DOHH2 (cell line): ENCODE measurements around the gene GRID1.

ENCODE experiments used
- H3F3A ChIP-seq: fragments of 200-600 bp; sonication (generic), shearing (Covaris generic); 2 replicates; pipeline ENCODE4 v1.6.0; 2016; ENCODE audit warnings: antibody characterized with exemption, mild to moderate bottlenecking; ENCODE audit not compliant: control insufficient read depth, insufficient read depth
- H3K27ac ChIP-seq: fragments of 200-600 bp; sonication (generic); 2 replicates; pipeline ENCODE4 v1.5.1; 2014; ENCODE audit warnings: low read depth, mild to moderate bottlenecking, low read length, moderate library complexity
- H3K27me3 ChIP-seq: fragments of 200-600 bp; sonication (generic); 2 replicates; pipeline ENCODE4 v1.6.1; 2014; ENCODE audit warnings: mild to moderate bottlenecking, low read length, mixed read lengths; ENCODE audit not compliant: control insufficient read depth
- H3K36me3 ChIP-seq: fragments of 200-600 bp; sonication (generic); 2 replicates; pipeline ENCODE4 v1.6.1; 2014; ENCODE audit warnings: mild to moderate bottlenecking, low read length, moderate library complexity, mixed read lengths; ENCODE audit not compliant: control insufficient read depth
- H3K4me1 ChIP-seq: fragments of 200-600 bp; sonication (generic); 2 replicates; pipeline ENCODE4 v1.6.1; 2014; ENCODE audit warnings: mild to moderate bottlenecking, low read length, mixed read lengths; ENCODE audit not compliant: control insufficient read depth
- H3K4me2 ChIP-seq: fragments of 200-600 bp; sonication (generic); 2 replicates; pipeline ENCODE4 v1.6.0; 2014; ENCODE audit warnings: mild to moderate bottlenecking, low read length, moderate library complexity
- H3K4me3 ChIP-seq: fragments of 200-600 bp; sonication (generic); 2 replicates; pipeline ENCODE4 v1.5.1; 2014; ENCODE audit warnings: mild to moderate bottlenecking, low read length, mixed read lengths
- H3K79me2 ChIP-seq: fragments of 200-600 bp; sonication (generic); 2 replicates; pipeline ENCODE4 v1.6.1; 2014; ENCODE audit warnings: mild to moderate bottlenecking, low read length, mixed read lengths; ENCODE audit not compliant: control insufficient read depth
- H3K9me2 ChIP-seq: fragments of 200-600 bp; sonication (generic); replicated peaks from 2 replicates; pipeline ENCODE4 v1.6.1; 2014; ENCODE audit warnings: mild to moderate bottlenecking, low read length, mixed read lengths; ENCODE audit not compliant: control insufficient read depth
- H3K9me3 ChIP-seq: fragments of 200-600 bp; sonication (generic); 2 replicates; pipeline ENCODE4 v1.6.1; 2014; ENCODE audit warnings: antibody characterized with exemption, low read length, mixed read lengths; ENCODE audit not compliant: control insufficient read depth, insufficient read depth
- H4K20me1 ChIP-seq: fragments of 200-600 bp; sonication (generic); 2 replicates; pipeline ENCODE4 v1.6.0; 2014; ENCODE audit warnings: low read depth, mild to moderate bottlenecking, antibody characterized with exemption, low read length, moderate library complexity; ENCODE audit not compliant: control insufficient read depth, insufficient read depth
- CTCF ChIP-seq: fragments of 200-600 bp; sonication (generic); IDR thresholded peaks from one replicate; pipeline ENCODE4 v1.5.1; 2014; ENCODE audit warnings: antibody characterized with exemption, mild to moderate bottlenecking, low read depth, low read length; ENCODE audit not compliant: poor library complexity, severe bottlenecking
- EZH2phosphoT487 ChIP-seq: fragments of 200-600 bp; sonication (generic); IDR thresholded peaks from 2 replicates; pipeline ENCODE4 v1.6.1; 2017; ENCODE audit warnings: borderline replicate concordance, mild to moderate bottlenecking, antibody characterized with exemption, low read length, moderate library complexity, mixed read lengths

Gene GRID1

GRCh38 chr10:85916994-85917573, 449.5 kb downstream of the GRID1 start:
- H3K27me3 ChIP-seq: peaks cover 8% of the 10 kb centered on the region
- no peaks in the 10 kb centered on the region for H3K9me2 ChIP-seq
- H4K20me1 ChIP-seq: no peaks in the 10 kb centered on the region
- H3K4me3 ChIP-seq: no peak overlapping the region
- no peaks in the 10 kb centered on the region for H3F3A ChIP-seq
- no peak overlapping the region for H3K4me2 ChIP-seq
- H3K9me3 ChIP-seq: no peaks in the 10 kb centered on the region
- no peaks in the 10 kb centered on the region for H3K36me3 ChIP-seq
- no peaks in the 10 kb centered on the region for H3K4me1 ChIP-seq
- TF ChIP-seq CTCF (no peak), EZH2phosphoT487 (no peak)
- H3K27ac ChIP-seq: no peak overlapping the region
- no peaks in the 10 kb centered on the region for H3K79me2 ChIP-seq

DNA sequence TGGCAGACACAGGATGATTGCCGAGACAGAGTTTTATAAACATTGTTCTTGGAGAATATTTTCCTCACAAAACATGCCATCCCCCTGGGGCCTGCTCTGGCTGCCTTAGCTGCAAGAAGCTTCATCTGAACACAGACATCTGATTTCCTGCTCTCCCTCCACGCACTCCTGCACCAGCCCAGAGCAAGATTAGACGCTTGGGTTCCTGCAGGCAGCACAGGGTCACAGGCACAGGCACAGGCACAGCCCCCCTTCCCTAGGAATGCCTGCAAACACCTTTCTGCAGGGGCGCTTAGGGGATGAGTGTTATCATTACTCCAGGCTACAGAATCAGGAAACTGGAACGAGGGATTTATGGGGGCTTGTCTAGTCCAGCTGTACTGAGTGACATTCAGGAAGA, 450.3 kb downstream of the GRID1 start:
- Histone ChIP-seq H3K4me1 (no peaks in the 10 kb centered on the region), H3K9me2 (no peaks in the 10 kb centered on the region), H3K79me2 (no peaks in the 10 kb centered on the region), H3K9me3 (no peaks in the 10 kb centered on the region), H3K27me3 (peaks cover 8% of the 10 kb centered on the region), H3K36me3 (no peaks in the 10 kb centered on the region), H3K27ac (no peak overlapping the region), H3K4me3 (no peak overlapping the region), H3K4me2 (no peak overlapping the region), H4K20me1 (no peaks in the 10 kb centered on the region), H3F3A (no peaks in the 10 kb centered on the region)
- no peak for TF ChIP-seq EZH2phosphoT487

GRCh38 chr10:85915245-85915846, 451.2 kb downstream of the GRID1 start:
- peaks cover 8% of the 10 kb centered on the region for H3K27me3 ChIP-seq
- H3K4me2 ChIP-seq: no peak overlapping the region
- H3F3A ChIP-seq: no peaks in the 10 kb centered on the region
- no peaks in the 10 kb centered on the region for H4K20me1 ChIP-seq
- H3K4me1 ChIP-seq: no peaks in the 10 kb centered on the region
- TF ChIP-seq EZH2phosphoT487 (no peak), CTCF (no peak)
- no peaks in the 10 kb centered on the region for H3K79me2 ChIP-seq
- H3K9me2 ChIP-seq: no peaks in the 10 kb centered on the region
- no peak overlapping the region for H3K27ac ChIP-seq
- no peaks in the 10 kb centered on the region for H3K9me3 ChIP-seq
- no peaks in the 10 kb centered on the region for H3K36me3 ChIP-seq
- H3K4me3 ChIP-seq: no peak overlapping the region

DNA sequence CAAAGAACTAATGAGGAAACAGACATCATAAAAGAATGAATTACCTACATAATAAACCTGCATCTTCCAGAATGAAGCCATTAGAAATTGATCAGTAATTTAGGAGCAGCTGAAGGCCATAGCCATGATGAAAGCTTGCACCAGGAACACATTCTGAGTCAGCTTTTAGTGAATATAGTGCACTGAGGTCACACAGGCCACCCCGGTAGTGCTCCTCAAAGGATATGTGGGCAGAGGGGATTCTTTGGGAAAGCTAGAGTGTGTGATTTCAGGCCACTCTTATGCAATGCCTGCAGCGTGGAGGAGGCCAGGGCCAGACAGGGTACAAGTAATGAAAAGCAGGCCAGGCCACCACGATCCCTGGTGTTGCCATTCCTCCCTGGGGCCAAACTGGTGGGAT, 451.9 kb downstream of the GRID1 start:
- Histone ChIP-seq H3K27me3 (peaks cover 8% of the 10 kb centered on the region), H3K4me2 (no peak overlapping the region), H3K4me1 (no peaks in the 10 kb centered on the region), H3K4me3 (no peak overlapping the region), H3K27ac (no peak overlapping the region), H3K9me2 (no peaks in the 10 kb centered on the region), H4K20me1 (no peaks in the 10 kb centered on the region), H3K9me3 (no peaks in the 10 kb centered on the region), H3F3A (no peaks in the 10 kb centered on the region), H3K36me3 (no peaks in the 10 kb centered on the region), H3K79me2 (no peaks in the 10 kb centered on the region)
- no peak for TF ChIP-seq EZH2phosphoT487
- TF ChIP-seq CTCF: no peak
